Measurements from ENCODE around the gene LCOR. TPM values are rescaled to one million over a fixed set of nuclear protein-coding genes. Genes with fewer than 3 reads are reported as not detected.

Gene LCOR
- total RNA-seq, 1 experiment from 2014 or later, result 10.5 TPM

DNA sequence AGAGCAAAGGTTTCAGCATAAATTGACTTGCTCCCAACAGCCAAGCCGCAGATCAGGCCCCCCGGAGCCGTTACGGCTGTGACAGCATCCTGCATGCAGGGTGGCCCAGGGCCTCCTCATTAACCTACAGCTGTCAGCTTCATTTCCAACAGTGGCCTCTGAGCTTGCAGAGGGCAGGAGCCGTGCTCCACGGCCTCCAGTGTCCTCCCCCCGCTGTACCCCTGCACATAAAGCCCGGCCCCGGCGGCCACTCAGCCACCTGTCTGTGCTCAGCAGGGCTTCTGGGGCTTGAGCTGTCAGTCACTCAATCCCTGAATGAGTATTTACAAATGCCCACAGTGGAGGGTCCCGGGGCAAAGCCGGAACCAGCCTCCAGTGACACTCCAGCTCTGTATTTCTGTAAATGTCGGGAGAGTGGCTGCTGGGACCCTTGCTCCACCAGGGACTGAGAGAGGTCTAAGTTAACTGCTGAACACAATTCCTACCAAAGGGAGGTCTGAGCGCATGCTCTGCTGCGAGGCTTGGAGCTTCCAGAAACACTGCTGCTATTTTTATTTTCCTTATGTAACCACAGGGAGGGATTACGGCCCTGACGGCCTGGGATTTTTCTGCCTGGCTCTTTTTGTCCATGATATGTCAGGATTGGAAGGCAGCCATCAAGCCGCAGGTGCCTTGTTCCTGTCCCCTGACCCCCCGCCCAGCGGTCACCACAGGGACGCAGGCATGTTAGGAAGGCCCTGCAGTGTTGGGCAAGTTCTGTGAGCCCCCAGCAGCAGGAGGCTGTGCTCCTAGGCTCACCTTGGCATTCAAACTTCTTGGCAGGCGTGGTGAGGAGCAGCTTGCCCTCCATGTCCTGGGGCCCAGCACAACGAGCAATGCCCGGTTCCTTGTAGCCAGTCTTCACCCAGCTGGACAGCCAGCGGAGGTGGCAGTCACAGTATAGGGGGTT lies 188.6 kb downstream of the LCOR start:
- no peak overlapping the region for H2AFZ ChIP-seq (ENCODE audit: low read length)
- H3K9ac ChIP-seq (ENCODE audit: low read length), result no peak overlapping the region
- no peaks in the 10 kb centered on the region for H3K9me3 ChIP-seq (ENCODE audit: low read length)
- ChIA-PET POLR2A (ENCODE audit: unreplicated experiment) (no interaction called here), CTCF (no interaction called here)
- intact Hi-C loops (cut with micrococcal nuclease), result loop anchor here (5.0 to 10.0 kb wide), 2 partner anchors 178 to 256 kb away; no protein-coding TSS in a partner anchor
- no peak for ATAC-seq
- H3K9me2 ChIP-seq (replicated peaks; ENCODE audit: low read length), result no peaks in the 10 kb centered on the region
- no TSS peak for BruUV-seq (replicated peaks)
- H3K27me3 ChIP-seq (ENCODE audit: low read length), result no peaks in the 10 kb centered on the region
- H3K79me2 ChIP-seq (ENCODE audit: low read length), result no peaks in the 10 kb centered on the region
- H3K4me1 ChIP-seq (ENCODE audit: insufficient read depth, low read length), result peaks cover 25% of the 10 kb centered on the region
- no peak overlapping the region for H3K4me3 ChIP-seq (ENCODE audit: low read length)
- no peaks in the 10 kb centered on the region for H3F3A ChIP-seq (ENCODE audit: low read length, unreplicated experiment)
- TF ChIP-seq EZH2 (IDR thresholded peaks at IDR 0.05; ENCODE audit: low read length, unreplicated experiment) (no peak), EZH2phosphoT487 (IDR thresholded peaks at IDR 0.05; ENCODE audit: borderline replicate concordance, low read length) (no peak)
- TF ChIP-seq, protein P1, sequence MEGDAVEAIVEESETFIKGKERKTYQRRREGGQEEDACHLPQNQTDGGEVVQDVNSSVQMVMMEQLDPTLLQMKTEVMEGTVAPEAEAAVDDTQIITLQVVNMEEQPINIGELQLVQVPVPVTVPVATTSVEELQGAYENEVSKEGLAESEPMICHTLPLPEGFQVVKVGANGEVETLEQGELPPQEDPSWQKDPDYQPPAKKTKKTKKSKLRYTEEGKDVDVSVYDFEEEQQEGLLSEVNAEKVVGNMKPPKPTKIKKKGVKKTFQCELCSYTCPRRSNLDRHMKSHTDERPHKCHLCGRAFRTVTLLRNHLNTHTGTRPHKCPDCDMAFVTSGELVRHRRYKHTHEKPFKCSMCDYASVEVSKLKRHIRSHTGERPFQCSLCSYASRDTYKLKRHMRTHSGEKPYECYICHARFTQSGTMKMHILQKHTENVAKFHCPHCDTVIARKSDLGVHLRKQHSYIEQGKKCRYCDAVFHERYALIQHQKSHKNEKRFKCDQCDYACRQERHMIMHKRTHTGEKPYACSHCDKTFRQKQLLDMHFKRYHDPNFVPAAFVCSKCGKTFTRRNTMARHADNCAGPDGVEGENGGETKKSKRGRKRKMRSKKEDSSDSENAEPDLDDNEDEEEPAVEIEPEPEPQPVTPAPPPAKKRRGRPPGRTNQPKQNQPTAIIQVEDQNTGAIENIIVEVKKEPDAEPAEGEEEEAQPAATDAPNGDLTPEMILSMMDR (conservative IDR thresholded peaks at IDR 0.05; ENCODE audit: low read depth, low read length), result no peak
- no peaks in the 10 kb centered on the region; the same call in 1 of the 2 replicates for H3K36me3 ChIP-seq (ENCODE audit: low read depth, low read length)
- H4K20me1 ChIP-seq (ENCODE audit: low read length), result no peaks in the 10 kb centered on the region
- H3K4me2 ChIP-seq (ENCODE audit: low read length), result no peak overlapping the region
- no peak overlapping the region for H3K27ac ChIP-seq (ENCODE audit: low read length)
- DNase-seq, result no peak

DNA sequence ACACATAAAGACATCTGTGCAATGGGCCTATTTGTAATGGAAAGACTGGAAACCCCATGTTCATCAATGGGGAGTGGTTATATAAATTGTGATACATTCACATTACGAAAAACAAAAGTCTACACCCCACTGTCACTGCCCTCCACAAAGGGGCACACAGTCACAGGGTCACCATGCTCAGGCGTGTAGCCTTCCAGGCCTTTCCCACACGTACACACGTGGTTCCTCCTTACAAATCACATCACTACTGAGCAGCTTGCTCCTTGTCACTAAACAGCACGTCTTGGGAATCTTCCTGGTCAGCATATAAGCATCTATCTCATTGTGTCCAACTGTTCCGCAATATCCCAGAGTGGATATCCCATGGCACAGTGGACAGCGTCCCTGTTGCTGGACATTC lies 190.5 kb downstream of the LCOR start:
- Histone ChIP-seq H3K27ac (ENCODE audit: low read length) (no peak overlapping the region), H3K4me3 (ENCODE audit: low read length) (no peak overlapping the region), H3K9me3 (ENCODE audit: low read length) (no peaks in the 10 kb centered on the region), H3K9me2 (replicated peaks; ENCODE audit: low read length) (no peaks in the 10 kb centered on the region), H2AFZ (ENCODE audit: low read length) (no peak overlapping the region), H3K4me2 (ENCODE audit: low read length) (no peak overlapping the region), H3F3A (ENCODE audit: low read length, unreplicated experiment) (no peaks in the 10 kb centered on the region), H3K27me3 (ENCODE audit: low read length) (no peaks in the 10 kb centered on the region), H3K9ac (ENCODE audit: low read length) (no peak overlapping the region), H3K4me1 (ENCODE audit: insufficient read depth, low read length) (peaks cover 25% of the 10 kb centered on the region), H3K79me2 (ENCODE audit: low read length) (no peaks in the 10 kb centered on the region), H3K36me3 (ENCODE audit: low read depth, low read length) (no peaks in the 10 kb centered on the region; the same call in 1 of the 2 replicates), H4K20me1 (ENCODE audit: low read length) (no peaks in the 10 kb centered on the region)
- ChIA-PET POLR2A (ENCODE audit: unreplicated experiment) (no interaction called here), CTCF (no interaction called here)
- TF ChIP-seq, protein P1 (conservative IDR thresholded peaks at IDR 0.05; ENCODE audit: low read depth, low read length), result no peak
- no peak for TF ChIP-seq EZH2phosphoT487 (IDR thresholded peaks at IDR 0.05; ENCODE audit: borderline replicate concordance, low read length)
- TF ChIP-seq EZH2 (IDR thresholded peaks at IDR 0.05; ENCODE audit: low read length, unreplicated experiment), result no peak
- intact Hi-C loops (cut with micrococcal nuclease), result loop anchor here (5.0 to 10.0 kb wide), 2 partner anchors 180 to 258 kb away; no protein-coding TSS in a partner anchor
- DNase-seq, result no peak
- no peak for ATAC-seq
- BruUV-seq (replicated peaks), result no TSS peak

Measured in PC-3 (cell line).